NT2/D1 (cell line): Measurements from ENCODE around the gene NUMB.

Source experiments
- SUZ12 ChIP-seq: IDR thresholded peaks from 2 replicates; pipeline ENCODE4 v1.6.1; 2011; ENCODE audit not compliant: insufficient read length, insufficient read depth; ENCODE audit errors: extremely low read depth
- YY1 ChIP-seq: IDR thresholded peaks from 2 replicates; pipeline ENCODE4 v1.6.1; 2011; ENCODE audit not compliant: insufficient read length, insufficient read depth
- ZNF274 ChIP-seq: IDR thresholded peaks from 2 replicates; pipeline ENCODE4 v1.6.1; 2011; ENCODE audit warnings: mild to moderate bottlenecking, low read depth, low read length

DNA sequence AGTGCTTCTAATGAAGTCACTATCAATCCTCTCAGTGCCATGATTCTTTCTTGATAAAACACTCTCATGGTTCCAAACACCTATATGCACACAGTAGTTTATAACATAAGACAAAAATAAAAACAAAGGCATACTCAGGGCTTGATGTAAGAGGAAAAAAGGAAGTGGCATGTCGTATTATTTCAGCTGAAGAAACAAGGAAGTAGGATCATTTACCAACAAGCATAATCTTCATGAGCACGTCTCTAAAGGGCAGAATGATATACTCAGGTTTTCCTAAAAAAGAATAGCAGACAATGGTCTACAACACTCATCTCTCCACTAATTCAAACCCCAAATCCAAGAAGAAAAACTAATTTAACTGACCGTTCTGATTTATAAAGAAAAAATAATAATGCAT, 33.9 kb downstream of the NUMB start:
- no peak for TF ChIP-seq YY1
- TF ChIP-seq ZNF274: no peak
- no peak for TF ChIP-seq SUZ12
